Stimulated activated CD4-positive, alpha-beta T cell treated with anti-CD3 and anti-CD28 coated beads, Interleukin-4, amount 100 ng/mL, for 1 hour (primary cell): ENCODE measurements around the gene ATG13.
"Not testable (repeated sequence)": the region's sequence is repeated elsewhere in the genome, so short reads cannot be mapped to it uniquely, and the experiment has no call there.

ENCODE experiments used
- DNase-seq: peaks from one replicate; pipeline ENCODE4 v3.0.0-alpha.2; 2020

ATG13 gene

DNA sequence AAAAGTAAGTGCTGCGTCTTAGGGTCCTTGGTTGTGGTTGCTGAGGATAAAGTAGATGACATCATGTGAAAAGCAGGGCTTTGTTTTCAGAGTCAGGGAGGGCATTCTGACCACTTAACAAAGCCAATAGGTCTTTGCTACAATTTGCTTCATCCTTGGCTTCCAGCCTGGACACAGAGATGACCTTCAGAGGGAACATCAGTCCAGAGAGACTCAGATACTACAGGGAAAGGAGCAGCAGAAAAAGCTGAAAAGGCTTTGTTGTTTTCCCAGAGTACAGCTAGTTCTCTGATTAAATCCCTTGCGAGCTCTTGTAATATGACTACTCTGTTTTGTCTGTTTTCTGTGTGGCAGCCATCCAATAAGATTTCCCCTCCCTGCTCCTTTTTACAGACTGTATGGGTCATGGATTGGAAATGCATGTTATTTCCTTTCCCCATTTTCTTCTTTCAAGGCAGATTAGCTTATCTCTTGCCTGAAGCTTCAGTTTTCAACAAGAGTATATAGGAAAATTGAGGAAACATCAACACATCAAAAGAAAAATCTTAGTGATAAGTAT lies 31.9 kb downstream of the ATG13 start:
- no peak for DNase-seq

DNA sequence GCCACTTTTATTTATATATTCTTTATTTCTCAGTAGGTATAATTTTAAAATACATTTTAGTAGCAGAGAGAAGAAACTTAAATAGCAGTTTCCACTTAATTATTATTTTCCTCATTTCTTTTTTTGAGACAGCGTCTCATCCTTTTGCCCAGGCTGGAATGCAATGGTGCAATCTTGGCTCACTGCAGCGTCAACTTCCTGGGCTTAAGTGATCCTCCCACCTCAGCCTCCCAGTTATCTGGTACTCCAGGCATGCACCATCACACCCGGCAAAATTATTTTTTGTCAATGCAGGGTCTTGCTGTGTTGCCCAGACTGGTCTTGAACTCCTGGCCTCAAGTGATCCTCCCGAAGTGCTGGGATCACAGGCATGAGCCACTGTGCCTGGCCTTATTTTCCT lies 38.3 kb downstream of the ATG13 start:
- DNase-seq: no peak

DNA sequence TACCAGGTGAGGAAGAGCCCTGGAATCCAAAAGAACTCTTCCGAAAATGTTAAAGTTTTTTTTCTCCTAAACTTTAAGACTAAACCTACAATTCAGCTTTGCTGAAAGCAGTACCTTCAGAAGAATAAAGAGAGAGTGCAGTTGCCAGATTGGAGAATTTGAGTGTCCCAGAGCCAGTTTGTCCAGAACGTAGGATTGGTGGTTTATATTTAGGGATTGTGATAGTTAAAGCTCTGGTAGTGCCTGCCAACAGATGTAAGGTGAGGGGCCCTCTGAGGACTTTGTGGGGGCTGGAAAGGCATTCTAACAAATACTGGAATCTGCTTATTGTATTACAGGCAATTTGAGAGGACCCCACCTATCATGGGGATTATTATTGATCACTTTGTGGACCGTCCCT lies 39.8 kb downstream of the ATG13 start:
- no peak for DNase-seq

DNA sequence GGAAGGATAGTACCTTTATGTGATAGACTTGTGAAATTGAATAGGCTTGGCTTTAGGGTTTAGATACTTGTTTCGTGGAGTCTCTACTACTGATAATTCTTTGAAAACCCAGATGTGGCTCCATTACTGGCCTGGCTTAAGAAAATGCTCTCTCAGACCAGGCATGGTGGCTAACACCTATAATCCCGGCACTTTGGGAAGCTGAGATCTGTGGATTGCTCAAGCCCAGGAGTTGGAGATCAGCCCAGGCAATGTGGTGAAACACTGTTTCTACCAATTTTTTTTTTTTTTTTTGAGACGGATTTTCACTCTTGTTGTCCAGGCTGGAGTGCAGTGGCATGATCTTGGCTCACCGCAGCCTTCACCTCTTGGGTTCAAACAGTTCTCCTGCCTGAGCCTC lies 40.9 kb downstream of the ATG13 start:
- no peak for DNase-seq

DNA sequence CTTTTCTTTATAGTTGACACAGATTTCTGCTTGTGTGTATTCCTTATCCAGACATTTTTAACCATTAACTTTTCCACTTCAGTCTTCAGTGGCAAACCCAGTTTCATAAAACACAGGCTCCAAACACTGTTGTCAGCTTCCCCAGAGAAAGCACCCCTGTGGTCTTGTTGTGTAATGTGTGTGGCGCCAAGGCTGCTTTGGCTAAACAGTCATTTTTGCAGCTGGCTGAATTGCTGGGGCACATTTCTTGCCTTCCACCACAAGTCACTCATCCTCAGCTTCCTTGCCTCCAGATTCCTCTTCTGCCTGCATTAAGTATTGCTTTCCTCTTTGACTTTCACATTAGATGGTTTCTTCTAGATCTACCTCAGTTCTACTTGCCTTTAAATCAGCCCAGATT lies 42.6 kb downstream of the ATG13 start:
- DNase-seq: no peak

DNA sequence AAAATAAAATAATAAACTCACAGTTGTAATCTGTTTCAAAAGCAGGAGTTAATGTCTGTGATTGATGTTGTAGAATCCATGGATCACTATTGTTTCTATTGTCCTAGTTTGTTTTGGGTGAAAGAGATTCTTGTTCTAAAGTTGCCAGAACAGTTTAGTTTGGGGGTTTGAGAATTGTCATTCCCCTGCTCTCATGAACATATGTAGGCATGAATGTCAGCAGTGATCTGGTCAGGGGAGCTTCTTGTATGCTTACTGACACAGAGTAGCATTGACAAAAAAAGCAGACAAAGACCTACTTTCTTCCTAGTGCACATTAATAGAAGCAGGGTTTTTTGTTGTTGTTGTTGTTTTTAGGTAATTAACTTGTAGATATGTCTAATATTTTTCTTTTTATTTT lies 44.5 kb downstream of the ATG13 start:
- DNase-seq: no peak

DNA sequence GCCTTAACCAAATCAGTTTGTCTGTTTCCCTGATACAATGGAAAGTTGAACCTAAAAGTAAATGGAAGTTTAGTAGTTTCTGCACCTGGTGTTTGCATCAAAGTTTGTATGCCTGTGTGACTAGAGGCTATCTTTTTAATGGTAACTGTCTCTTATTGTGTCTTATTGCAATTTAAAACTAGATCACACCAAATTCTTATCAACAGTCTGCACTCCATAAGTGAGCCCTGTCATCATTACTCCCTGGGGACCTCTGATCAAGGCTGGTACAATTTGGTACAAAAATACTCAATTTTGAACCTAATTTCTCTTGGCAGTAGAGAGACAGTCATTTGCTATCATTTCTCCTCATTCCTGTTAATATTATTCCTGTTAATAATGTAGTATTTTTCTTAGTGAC lies 45.0 kb downstream of the ATG13 start:
- DNase-seq: no peak

DNA sequence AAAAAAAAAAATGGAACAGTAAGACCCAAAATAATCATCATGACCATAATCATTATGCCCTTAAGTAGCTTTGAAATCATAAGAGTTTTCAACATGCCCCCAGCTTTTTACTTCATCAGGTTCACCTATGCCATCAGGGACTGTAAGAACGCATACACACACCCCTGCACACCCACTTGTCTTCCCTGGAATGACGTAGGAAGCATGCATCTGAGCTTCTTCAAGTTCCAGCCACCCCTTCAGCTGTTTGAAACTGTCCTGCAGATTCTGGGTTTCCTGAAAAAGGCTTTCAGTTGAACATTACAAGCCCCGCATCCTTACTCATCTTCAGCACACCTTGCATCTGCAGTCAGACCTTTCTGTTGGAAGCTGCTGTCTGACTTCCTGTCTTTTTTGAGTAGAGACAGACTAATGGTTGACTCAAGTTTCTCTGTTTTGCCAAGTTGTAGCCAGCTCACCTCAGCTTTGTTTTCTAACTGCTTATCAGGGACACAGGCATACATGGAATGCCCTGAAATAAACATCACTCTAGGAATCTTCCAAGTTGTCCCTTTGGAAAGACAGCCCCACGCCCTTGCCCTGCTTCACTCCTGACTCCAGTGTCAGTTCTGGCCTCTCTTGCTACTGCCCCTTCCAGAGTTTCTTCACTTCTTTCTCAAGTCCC lies 46.1 kb downstream of the ATG13 start:
- no peak for DNase-seq

DNA sequence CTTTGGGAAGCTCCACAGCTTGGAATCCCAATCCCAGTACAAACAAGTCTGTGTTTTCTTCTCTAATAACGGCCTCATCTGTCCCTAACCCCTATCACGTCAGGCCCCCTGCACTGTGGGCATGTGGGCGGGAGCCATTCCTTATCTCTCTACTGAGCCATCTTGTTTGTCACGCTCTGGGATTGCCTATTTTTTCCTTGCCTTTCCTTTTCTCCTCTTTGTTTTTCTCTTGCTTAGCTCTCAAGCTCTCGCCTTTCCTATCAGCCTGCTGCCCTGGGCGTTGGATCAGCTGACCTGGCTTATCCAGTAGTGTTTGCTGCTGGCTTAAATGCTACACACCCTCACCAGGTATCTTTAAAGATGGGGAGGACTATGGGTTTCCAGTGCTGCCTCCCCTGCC lies 47.3 kb downstream of the ATG13 start:
- no peak for DNase-seq

DNA sequence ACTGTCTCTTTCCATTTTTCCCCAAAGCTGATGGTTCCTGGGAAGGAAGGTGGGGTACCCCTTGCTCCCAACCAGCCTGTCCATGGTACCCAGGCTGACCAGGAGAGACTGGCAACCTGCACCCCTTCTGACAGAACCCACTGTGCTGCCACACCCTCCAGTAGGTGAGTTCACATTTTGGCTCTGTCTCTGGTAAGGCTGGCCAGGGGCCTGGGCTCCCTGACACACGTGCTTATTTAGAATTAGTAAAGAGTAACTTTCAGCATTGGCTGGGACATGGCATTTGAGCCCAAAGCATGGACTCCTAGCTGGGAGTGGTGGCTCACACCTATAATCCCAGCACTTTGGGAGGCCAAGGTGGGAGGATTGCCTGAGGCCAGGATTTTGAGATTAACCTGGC lies 48.0 kb downstream of the ATG13 start:
- no peak for DNase-seq

DNA sequence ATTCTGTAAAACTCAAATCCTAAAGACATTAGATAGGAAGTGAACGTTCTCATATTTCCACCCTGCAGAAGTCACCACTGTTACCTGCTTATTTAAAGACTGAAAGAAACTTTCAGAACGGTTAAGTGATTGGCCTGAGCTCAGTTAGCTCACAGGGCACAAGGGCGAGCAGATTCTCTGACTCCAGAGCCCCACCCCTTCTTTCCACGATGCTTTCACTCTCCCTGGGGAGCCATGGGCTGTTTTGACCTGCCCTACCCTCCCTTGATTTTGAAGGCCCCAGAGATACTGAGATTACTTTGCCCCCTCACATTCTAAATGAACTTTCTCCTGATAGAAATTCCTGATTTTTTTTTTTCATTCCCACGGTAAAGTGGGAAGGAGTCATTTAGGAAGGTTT lies 49.2 kb downstream of the ATG13 start:
- no peak for DNase-seq

DNA sequence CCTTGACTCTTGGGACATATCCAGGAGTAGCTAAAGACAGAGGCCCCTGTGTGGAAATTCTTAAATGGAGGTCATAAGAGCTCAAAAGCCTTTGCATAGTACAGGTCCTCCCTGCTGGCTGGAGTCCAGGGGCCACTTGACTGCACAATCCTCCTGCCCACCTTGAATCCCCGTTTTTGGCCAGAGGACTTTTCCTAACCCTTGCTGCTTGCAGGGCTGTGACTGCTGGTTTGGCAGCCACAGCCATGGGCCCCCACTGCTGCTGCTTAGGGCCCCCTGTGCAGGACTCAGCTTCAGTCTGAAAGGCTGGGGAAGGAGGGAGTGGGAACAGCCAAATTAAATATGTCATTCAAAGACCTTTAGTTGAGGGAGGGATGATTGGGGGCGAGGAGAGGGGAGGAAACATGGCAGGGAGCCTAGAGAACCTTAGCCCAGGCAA lies 49.7 kb downstream of the ATG13 start:
- DNase-seq: no peak

DNA sequence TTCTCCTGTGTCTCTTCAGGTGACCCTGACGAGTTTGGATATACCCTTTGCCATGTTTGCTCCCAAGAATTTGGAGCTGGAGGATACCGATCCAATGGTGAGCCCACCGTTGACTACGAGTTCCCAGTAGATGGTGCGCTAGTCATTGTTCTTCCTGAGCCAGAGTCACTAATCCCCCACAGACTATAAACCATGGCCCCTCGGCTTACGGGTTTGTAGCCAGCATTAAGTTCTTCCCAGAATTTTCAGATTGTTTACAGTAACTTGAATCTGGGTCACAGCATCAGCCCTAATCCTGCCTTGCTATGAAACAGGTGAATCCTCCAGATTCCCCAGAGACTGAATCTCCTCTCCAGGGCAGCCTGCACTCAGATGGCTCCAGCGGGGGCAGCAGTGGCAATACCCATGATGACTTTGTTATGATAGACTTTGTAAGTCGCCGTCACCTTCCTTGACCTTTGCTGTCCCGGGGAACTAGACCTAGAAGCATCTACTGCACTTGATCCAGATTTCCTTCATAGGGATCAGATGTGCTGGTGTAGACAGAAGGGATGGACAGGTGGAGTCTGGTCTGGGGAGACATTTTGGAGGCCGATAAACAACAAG lies 51.2 kb downstream of the ATG13 start:
- no peak for DNase-seq

DNA sequence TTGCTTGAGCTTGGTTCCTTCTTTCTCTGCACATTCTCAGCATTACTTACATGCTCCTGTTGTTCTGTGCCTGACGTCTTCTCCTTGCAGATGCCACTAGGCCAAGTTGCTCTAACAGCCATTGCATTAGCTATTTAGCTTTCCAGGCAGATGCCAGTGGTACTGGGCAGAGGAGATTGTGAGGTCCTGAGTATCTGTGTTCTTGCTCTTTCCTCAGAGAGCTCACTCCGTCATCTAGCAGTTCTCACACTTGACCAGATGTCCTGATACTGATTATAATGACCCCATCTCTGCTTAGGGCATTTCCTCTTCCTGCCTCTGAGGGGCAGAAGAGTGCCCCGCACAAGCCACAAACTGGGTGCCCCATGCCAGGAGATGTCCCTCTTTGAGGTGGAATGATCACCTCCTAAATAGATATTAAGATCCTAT lies 52.4 kb downstream of the ATG13 start:
- DNase-seq: no peak

DNA sequence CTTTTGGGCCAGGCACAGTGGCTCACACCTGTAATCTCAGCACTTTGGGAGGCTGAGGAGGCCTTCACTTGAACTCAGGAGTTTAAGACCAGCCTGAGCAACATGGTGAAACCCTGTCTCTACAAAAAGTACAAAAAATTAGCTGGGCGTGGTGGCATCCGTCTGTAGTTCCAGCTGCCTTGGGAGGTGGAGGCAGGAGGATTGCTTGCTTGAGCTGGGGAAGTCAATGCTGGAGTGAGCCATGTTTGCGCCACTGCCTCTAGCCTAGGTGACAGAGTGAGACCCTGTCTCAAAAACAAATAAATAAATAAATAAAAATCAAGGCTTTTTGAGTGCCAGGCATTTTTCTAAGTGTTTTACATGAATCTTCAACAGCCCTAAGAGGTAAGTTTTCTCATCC lies 53.2 kb downstream of the ATG13 start:
- not testable (repeated sequence) for DNase-seq

DNA sequence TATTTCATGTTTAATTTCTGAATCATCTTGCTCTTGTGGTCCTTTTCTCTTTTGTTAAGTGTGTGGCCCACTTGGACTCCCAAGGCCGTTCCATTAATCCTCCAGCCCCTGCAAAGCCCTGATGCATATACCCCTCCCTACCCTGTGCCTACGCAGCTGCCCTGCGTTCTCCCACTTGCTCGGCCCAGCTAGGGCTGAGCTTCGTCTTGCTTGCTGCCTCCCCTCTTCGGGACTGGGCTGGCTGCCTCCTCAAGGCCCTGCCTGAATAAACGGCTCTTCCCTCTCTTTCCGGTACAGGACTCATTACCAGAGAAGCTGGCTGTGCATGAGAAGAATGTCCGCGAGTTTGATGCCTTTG lies 54.6 kb downstream of the ATG13 start:
- no peak for DNase-seq

DNA sequence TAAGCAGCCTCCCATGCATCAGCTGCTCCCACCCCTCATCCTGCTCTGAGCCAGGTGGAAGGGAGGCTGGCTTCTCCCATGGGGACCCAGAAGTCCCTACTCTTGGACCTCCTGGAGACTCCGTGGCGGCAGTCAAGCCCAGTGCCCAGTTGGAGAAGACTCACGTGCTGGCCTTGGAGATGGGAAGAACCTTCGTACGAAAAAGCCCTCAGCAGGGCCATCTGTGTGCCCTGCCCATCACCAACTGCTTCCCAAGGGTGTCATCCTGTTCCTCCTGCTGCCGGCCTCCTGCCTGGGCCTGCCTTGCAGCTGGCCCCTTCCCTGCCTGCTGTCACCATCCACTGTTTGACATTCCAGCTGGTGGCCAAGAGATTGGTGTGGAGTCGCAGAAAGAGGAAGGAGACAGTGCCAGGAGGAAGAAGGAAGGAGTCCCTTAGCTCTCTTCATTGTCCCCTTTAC lies 55.1 kb downstream of the ATG13 start:
- DNase-seq: no peak

DNA sequence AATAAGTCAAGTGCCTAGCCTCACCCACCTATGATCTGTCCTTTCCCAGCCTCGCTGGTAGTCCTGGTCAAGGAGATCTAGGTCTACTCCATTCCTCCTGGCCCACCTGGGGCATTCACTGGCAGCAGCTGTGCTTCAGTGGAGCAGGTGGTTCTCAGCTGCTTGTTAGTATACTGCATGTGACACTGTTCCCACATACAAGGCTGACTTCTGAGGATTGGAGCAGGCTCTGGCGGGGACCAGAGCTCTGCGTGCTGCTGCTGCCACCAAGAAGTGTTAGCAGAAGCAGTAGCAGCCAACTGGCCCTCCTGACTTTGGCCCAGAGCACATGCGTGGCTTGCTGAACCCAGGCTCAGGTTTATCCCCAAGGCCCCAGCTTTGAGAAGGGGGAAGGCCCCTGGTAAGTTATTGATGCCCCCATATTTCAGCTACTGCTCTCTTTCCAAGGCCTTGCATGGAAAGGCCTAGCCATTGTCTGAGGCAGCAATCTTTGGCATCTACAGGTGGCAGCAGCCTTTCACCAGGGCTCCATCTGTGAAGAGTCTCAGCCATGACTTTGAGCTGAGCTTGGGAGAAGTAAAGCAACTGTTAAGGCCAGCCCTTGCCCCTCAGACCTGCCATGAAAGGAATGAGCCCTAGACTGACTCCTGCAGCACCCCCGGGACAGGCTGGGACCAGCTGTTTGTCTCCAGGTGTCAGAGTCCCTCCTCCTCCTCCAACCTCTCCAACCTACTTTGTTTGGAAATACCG lies 56.5 kb downstream of the ATG13 start:
- DNase-seq: no peak

DNA sequence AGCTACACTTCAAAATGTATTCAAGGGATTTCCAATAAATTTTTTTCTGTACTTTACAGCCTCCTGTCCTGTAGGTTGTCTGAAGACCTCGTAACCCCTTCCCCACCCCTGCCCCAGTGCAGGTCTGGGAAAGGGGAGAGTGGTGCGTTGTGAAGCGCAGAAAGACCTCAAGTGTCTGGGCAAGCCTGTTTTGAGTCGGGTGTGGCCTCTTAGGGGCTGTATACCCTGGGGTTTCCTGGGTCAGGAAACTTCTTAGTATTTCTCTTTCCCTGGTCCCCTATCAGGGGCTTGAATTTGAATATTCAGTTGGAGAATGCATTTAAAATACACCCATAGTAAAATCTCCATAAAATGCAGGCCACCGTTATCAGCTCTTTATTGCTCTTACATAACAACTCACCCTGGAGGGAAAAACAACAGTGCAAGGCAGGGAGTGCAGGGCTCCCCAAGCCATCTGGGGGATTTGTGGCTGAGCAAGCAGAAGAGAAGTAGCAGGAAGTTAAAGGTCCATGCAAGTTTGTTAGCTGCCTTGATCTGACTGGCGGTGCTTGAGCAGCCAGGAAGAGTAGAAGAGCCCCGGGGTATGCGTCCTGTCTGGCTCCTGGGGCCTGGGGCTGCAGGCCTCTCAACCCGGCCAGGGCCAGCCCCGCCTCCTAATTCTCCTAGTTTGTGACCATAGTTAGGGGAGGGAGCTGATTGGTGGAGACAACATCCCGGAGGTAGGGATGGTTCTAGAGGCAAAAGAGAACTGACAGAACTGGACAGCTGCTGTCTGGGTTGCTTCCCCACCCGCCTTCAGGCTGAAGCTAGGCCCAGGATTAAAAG lies 57.3 kb downstream of the ATG13 start:
- DNase-seq: no peak

DNA sequence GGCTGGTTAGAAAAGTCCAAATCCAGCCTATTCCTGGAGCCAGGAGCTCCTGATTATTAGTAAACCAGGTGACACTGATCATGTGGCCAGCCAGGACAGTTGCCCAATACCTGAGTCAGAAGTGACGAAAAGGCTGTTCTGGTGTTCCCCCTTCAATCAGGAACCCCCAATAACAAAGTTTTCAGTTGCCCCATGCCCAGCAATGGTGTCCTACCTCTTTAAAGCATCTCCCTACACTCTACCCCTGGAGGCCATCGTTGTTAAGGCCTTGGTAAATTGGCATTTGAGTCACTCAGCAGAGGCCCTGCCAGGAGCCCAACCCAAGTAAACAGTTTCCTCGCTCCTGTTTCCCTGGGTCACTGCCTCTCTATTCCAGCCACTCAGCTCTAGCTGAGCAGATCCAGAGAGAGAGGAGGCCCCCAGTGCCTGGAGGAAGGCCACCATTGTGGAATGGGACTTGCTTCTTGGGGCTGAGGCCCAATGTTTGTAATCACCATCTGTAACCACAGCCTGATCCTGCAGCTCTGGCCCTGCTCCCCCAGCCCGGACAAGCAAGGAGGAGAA lies 58.0 kb downstream of the ATG13 start:
- no peak for DNase-seq

DNA sequence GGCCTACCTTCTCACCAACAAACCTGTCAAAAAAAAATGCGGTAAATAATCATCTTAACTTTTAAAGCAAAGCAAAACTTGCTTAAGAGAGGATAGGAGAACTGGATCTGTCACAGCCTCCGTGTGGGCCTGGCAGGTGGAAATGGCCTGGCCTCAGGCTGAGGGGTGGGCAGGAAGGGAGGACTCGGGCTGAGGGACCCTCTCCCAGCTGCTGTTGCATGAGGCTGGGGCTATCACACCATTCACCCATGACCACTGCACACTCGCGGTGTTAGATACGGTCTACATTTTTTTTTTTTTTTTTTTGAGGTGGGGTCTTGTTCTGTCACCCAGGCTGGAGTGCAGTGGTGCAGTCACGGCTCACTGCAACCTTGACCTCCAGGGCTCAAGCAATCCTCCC lies 58.6 kb downstream of the ATG13 start:
- DNase-seq: no peak

DNA sequence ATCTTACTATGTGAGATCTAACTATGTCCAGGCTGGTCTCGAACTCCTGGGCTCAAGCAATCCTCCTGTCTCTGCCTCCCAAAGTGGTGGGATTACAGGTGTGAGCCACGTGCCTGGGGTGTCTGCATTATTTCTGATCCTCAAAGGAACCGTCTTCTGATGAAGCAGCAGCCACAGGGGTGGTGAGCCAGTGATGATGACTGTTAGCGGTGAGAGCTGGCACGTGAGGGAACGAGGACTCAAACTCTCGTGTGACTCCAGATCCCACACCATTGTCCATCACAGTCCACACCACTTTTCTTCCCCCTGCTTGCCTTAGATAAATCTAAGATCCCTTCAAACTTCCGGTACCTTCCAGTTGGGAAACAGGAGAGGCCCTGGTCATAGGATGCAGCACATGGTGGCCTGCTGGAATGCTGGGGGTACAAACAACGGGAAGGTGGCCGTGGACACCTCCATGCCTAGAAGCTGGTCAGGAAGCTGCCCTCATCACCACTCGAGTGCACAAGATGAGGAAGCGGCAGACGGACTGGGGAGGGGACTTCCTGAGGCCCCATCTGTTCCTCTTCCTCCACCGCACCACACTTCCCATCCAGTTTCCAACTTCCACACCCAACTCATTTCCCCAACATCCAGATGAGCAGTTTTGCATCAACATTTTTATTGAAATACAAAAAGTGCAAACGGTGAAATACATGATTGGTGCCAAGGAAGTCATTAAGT lies 59.2 kb downstream of the ATG13 start:
- DNase-seq: no peak
